HepG2 (cell line): ENCODE results near the gene SMARCE1. TPM values are rescaled to one million over a fixed set of nuclear protein-coding genes. Genes with fewer than 3 reads are reported as not detected.

ENCODE experiments used
- ADNP ChIP-seq: sonication (generic); formaldehyde crosslinking; IDR thresholded peaks from 2 replicates; pipeline ENCODE4 v1.4.0; 2020; ENCODE audit warnings: missing genetic modification reagents
- DMAP1 ChIP-seq: IDR thresholded peaks from 2 replicates; pipeline ENCODE4 v1.6.1; 2016
- DNMT1 ChIP-seq: sonication (generic); formaldehyde crosslinking; IDR thresholded peaks from 2 replicates; pipeline ENCODE4 v1.5.1; 2020; ENCODE audit warnings: mild to moderate bottlenecking, missing genetic modification reagents
- HOXD1 ChIP-seq: sonication (generic); formaldehyde crosslinking; IDR thresholded peaks from 2 replicates; pipeline ENCODE4 v1.5.0; 2020; ENCODE audit warnings: missing genetic modification reagents
- KLF11 ChIP-seq: IDR thresholded peaks from 2 replicates; pipeline ENCODE4 v1.6.1; 2016; ENCODE audit warnings: missing compliant biosample characterization
- KLF9 ChIP-seq: IDR thresholded peaks from 2 replicates; pipeline ENCODE4 v1.6.1; 2016; ENCODE audit warnings: low read depth
- NFATC3 ChIP-seq: sonication (generic); formaldehyde crosslinking; IDR thresholded peaks from 2 replicates; pipeline ENCODE4 v1.5.1; 2020; ENCODE audit warnings: mild to moderate bottlenecking, missing genetic modification reagents
- PRMT3 ChIP-seq: sonication (generic); formaldehyde crosslinking; IDR thresholded peaks from 2 replicates; pipeline ENCODE4 v1.8.1; 2022; ENCODE audit warnings: low read depth, mild to moderate bottlenecking, moderate library complexity, missing genetic modification reagents, borderline replicate concordance
- TFDP1 ChIP-seq: IDR thresholded peaks from 2 replicates; pipeline ENCODE4 v1.6.1; 2016; ENCODE audit warnings: missing compliant biosample characterization, missing genetic modification reagents, borderline replicate concordance
- ZBED4 ChIP-seq: sonication (generic); formaldehyde crosslinking; IDR thresholded peaks from 2 replicates; pipeline ENCODE4 v1.4.0; 2020; ENCODE audit warnings: missing genetic modification reagents, borderline replicate concordance
- ZC3H13 ChIP-seq: sonication (generic); formaldehyde crosslinking; IDR thresholded peaks from 2 replicates; pipeline ENCODE4 v1.8.1; 2023; ENCODE audit warnings: mild to moderate bottlenecking, missing genetic modification reagents, moderate library complexity
- ZNF326 ChIP-seq: sonication (generic); formaldehyde crosslinking; IDR thresholded peaks from 2 replicates; pipeline ENCODE4 v1.4.0; 2020; ENCODE audit warnings: missing genetic modification reagents, borderline replicate concordance
- ZNF367 ChIP-seq: sonication (generic); formaldehyde crosslinking; IDR thresholded peaks from 2 replicates; pipeline ENCODE4 v1.4.0; 2020; ENCODE audit warnings: missing genetic modification reagents, borderline replicate concordance
- ZNF549 ChIP-seq: sonication (generic); formaldehyde crosslinking; IDR thresholded peaks from 2 replicates; pipeline ENCODE4 v1.5.0; 2020; ENCODE audit warnings: missing genetic modification reagents
- ZNF747 ChIP-seq: sonication (generic); formaldehyde crosslinking; IDR thresholded peaks from 2 replicates; pipeline ENCODE4 v1.8.1; 2023; ENCODE audit warnings: missing genetic modification reagents, mild to moderate bottlenecking, borderline replicate concordance
- ZSCAN29 ChIP-seq: sonication (generic); formaldehyde crosslinking; conservative IDR thresholded peaks from 2 replicates; pipeline ENCODE4 v1.4.0; 2020; ENCODE audit warnings: mild to moderate bottlenecking, missing genetic modification reagents
- polyA plus RNA-seq, 8 experiments: library from polyadenylated mRNA; depleted of rRNA in 3 of 8; stranded (reverse) in 7 of 8; unstranded in 1 of 8; fragments of >200 nt; fragmentation: Illumina TruSeq in 4 of 8; extraction: Trizol in 4 of 8; gene quantifications; 2 replicates each; pipeline versions ENCODE4 v1.2.1 to v1.2.3, GENCODE V29; 2011 to 2016; ENCODE audit warnings: low read depth in 4 of 8, missing spikeins in 1 of 8, mixed read lengths in 1 of 8; ENCODE audit not compliant: insufficient read depth in 1 of 8
- total RNA-seq, 5 experiments: library from RNA; depleted of rRNA; stranded (reverse); fragments of >200 nt; fragmentation: Illumina TruSeq; extraction: Trizol; gene quantifications; 2 replicates each; pipeline ENCODE4 v1.2.3, GENCODE V29; 2016; ENCODE audit warnings: low read depth in 1 of 5
- TF ChIP-seq, protein P1 (sequence below): IDR thresholded peaks from 2 replicates; pipeline ENCODE4 v1.6.1; 2016; ENCODE audit warnings: control low read depth
- TF ChIP-seq, protein P2 (sequence below): sonication (generic); formaldehyde crosslinking; IDR thresholded peaks from 2 replicates; pipeline ENCODE4 v1.5.1; 2020; ENCODE audit warnings: mild to moderate bottlenecking, moderate library complexity, missing genetic modification reagents

The SMARCE1 gene
- total and polyA plus RNA-seq, 2 of the 13 experiments (the other 11 are each of a cell fraction or from before 2014, with no cell fraction given), result 43.5 to 127 TPM

- TF ChIP-seq, protein P1, sequence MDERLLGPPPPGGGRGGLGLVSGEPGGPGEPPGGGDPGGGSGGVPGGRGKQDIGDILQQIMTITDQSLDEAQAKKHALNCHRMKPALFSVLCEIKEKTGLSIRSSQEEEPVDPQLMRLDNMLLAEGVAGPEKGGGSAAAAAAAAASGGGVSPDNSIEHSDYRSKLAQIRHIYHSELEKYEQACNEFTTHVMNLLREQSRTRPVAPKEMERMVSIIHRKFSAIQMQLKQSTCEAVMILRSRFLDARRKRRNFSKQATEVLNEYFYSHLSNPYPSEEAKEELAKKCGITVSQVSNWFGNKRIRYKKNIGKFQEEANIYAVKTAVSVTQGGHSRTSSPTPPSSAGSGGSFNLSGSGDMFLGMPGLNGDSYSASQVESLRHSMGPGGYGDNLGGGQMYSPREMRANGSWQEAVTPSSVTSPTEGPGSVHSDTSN (CRISPR knock-in tag), result no peak
- TF ChIP-seq ZC3H13 (CRISPR knock-in tag) (no peak; the same call in 1 of the 2 replicates), ZSCAN29 (CRISPR knock-in tag) (peak; percentile 95), PRMT3 (CRISPR knock-in tag) (no peak), ZNF326 (CRISPR knock-in tag) (no peak), HOXD1 (CRISPR knock-in tag) (no peak), ADNP (no peak), ZNF747 (CRISPR knock-in tag) (0 out of 2 replicates have a peak, but pooled peaks have one; percentile 9), NFATC3 (CRISPR knock-in tag) (peak; percentile 11; the same call in 1 of the 2 replicates), DMAP1 (CRISPR knock-in tag) (peak; percentile 25), ZNF549 (CRISPR knock-in tag) (no peak), ZBED4 (CRISPR knock-in tag) (no peak; the same call in 1 of the 2 replicates), KLF9 (no peak), TFDP1 (peak; percentile 10; the same call in 1 of the 2 replicates), ZNF367 (CRISPR knock-in tag) (0 out of 2 replicates have a peak, but pooled peaks have one; percentile 1), KLF11 (CRISPR knock-in tag) (no peak), DNMT1 (CRISPR knock-in tag) (no peak)
- TF ChIP-seq, protein P2, sequence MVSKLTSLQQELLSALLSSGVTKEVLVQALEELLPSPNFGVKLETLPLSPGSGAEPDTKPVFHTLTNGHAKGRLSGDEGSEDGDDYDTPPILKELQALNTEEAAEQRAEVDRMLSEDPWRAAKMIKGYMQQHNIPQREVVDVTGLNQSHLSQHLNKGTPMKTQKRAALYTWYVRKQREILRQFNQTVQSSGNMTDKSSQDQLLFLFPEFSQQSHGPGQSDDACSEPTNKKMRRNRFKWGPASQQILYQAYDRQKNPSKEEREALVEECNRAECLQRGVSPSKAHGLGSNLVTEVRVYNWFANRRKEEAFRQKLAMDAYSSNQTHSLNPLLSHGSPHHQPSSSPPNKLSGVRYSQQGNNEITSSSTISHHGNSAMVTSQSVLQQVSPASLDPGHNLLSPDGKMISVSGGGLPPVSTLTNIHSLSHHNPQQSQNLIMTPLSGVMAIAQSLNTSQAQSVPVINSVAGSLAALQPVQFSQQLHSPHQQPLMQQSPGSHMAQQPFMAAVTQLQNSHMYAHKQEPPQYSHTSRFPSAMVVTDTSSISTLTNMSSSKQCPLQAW, result no peak
These were observed 858 bp upstream of the SMARCE1 start (continued) for GRCh38 chr17:40648384-40648968.
